HepG2 (cell line): ENCODE results near the gene MRPS35. TPM values are rescaled to one million over a fixed set of nuclear protein-coding genes. Genes with fewer than 3 reads are reported as not detected.

ENCODE experiments used
- ATAC-seq: fragments of 200-7000 bp; cut with Tn5 transposase; 3 replicates; pipeline ENCODE4 v1.9.1; 2020; ENCODE audit warnings: mild to moderate bottlenecking, moderate library complexity
- BruUV-seq: library from RNA; stranded (reverse); fragments of 400-500 nt; replicated peaks from 2 replicates; lab custom pipeline; 2021; lab: Mats Ljungman, UMichigan
- CTCF ChIA-PET: fragments of 300-600 bp; formaldehyde crosslinking; extraction: SDS; loops from one replicate; lab custom pipeline; 2021; ENCODE audit warnings: low total read pairs, inconsistent platforms, low intra/inter-chr PET ratio; lab: Yijun Ruan, JAX
- POLR2A ChIA-PET: fragments of 350-600 bp; sonication (Branson Sonifier 250); formaldehyde crosslinking; loops from one replicate; lab custom pipeline; 2020; ENCODE audit warnings: antibody characterized with exemption, inconsistent platforms; lab: Yijun Ruan, JAX
- DNase-seq: peaks from one replicate; pipeline ENCODE4 v3.0.0-alpha.2; 2015; ENCODE audit warnings: low spot score
- FAIRE-seq: peaks from 3 replicates; lab custom pipeline; 2011; peaks lifted over from hg19 to GRCh38; lab: Jason Lieb, UNC
- H2AFZ ChIP-seq: one replicate; pipeline ENCODE4 v1.6.1; 2011; ENCODE audit warnings: low read length, inconsistent platforms
- H3K27ac ChIP-seq: fragments of 300-600 bp; 3 replicates; pipeline ENCODE4 v1.8.0; 2011; ENCODE audit warnings: mixed run types, mild to moderate bottlenecking, mixed read lengths, low read length, inconsistent platforms; ENCODE audit not compliant: insufficient read depth; ENCODE audit errors: extremely low read length
- H3K27me3 ChIP-seq, 2 experiments: fragments of 200-600 bp in 1 of 2; 2 replicates in 1 of 2; 3 replicates in 1 of 2; pipeline versions ENCODE4 v1.6.0 to v1.8.0; 2011; ENCODE audit warnings: low read length in 2 of 2, mild to moderate bottlenecking in 2 of 2, moderate library complexity in 2 of 2, inconsistent platforms in 1 of 2; ENCODE audit not compliant: insufficient read depth in 2 of 2, control insufficient read depth in 1 of 2
- H3K36me3 ChIP-seq, 2 experiments: fragments of 200-600 bp in 1 of 2; replicated peaks in 1 of 2; 2 replicates in 1 of 2; 3 replicates in 1 of 2; pipeline versions ENCODE4 v1.5.1 to v1.8.0; 2011; ENCODE audit warnings: low read length in 2 of 2, inconsistent platforms in 1 of 2; ENCODE audit not compliant: insufficient read depth in 2 of 2, control insufficient read depth in 1 of 2
- H3K4me1 ChIP-seq: 2 replicates; pipeline ENCODE4 v1.5.1; 2012; ENCODE audit warnings: low read length, inconsistent platforms; ENCODE audit not compliant: insufficient read depth
- H3K4me2 ChIP-seq: 2 replicates; pipeline ENCODE4 v1.6.0; 2011; ENCODE audit warnings: low read depth, low read length, inconsistent platforms
- H3K4me3 ChIP-seq, 3 experiments: fragments of 200-600 bp in 1 of 3; sonication (generic), shearing (Covaris generic) in 1 of 3; replicated peaks in 1 of 3; 2 replicates each; pipeline ENCODE4 v1.5.1; 2011 to 2016; ENCODE audit warnings: low read length in 3 of 3, inconsistent platforms in 2 of 3, low read depth in 2 of 3, mild to moderate bottlenecking in 2 of 3, control low read depth in 1 of 3, mixed read lengths in 1 of 3; ENCODE audit not compliant: insufficient read depth in 1 of 3
- H3K79me2 ChIP-seq: one replicate; pipeline ENCODE4 v1.6.1; 2011; ENCODE audit warnings: low read length, inconsistent platforms; ENCODE audit not compliant: insufficient read depth
- H3K9ac ChIP-seq: 2 replicates; pipeline ENCODE4 v1.6.0; 2011; ENCODE audit warnings: mild to moderate bottlenecking, low read depth, low read length, inconsistent platforms; ENCODE audit not compliant: insufficient read depth
- H3K9me3 ChIP-seq: 2 replicates; pipeline ENCODE4 v1.5.1; 2012; ENCODE audit warnings: mild to moderate bottlenecking, low read length
- H4K20me1 ChIP-seq: 2 replicates; pipeline ENCODE4 v1.6.0; 2011; ENCODE audit warnings: inconsistent platforms, mild to moderate bottlenecking, low read length, moderate library complexity; ENCODE audit not compliant: insufficient read depth
- BCL6 ChIP-seq: IDR thresholded peaks from 2 replicates; pipeline ENCODE4 v1.6.1; 2016; ENCODE audit warnings: missing genetic modification reagents, missing compliant biosample characterization
- CCAR2 ChIP-seq: fragments of 200-400 bp; formaldehyde crosslinking; optimal IDR thresholded peaks from 2 replicates; pipeline ENCODE3; 2018; ENCODE audit warnings: low read depth, mild to moderate bottlenecking, low read length, moderate library complexity
- CENPT ChIP-seq: sonication (generic); formaldehyde crosslinking; IDR thresholded peaks from 2 replicates; pipeline ENCODE4 v1.8.0; 2022; ENCODE audit warnings: low read depth, mild to moderate bottlenecking, moderate library complexity, missing genetic modification reagents
- GATAD2A ChIP-seq: IDR thresholded peaks from 2 replicates; pipeline ENCODE4 v1.6.1; 2016
- HDAC6 ChIP-seq: fragments of 200-600 bp; sonication (generic); IDR thresholded peaks from 2 replicates; pipeline ENCODE4 v1.7.0; 2017; ENCODE audit warnings: mild to moderate bottlenecking, antibody characterized with exemption, low read length, low read depth
- KLF13 ChIP-seq: sonication (generic); formaldehyde crosslinking; IDR thresholded peaks from 2 replicates; pipeline ENCODE4 v1.4.0; 2020; ENCODE audit warnings: mild to moderate bottlenecking, missing genetic modification reagents
- MZF1 ChIP-seq: sonication (generic); formaldehyde crosslinking; IDR thresholded peaks from 2 replicates; pipeline ENCODE4 v1.8.1; 2023; ENCODE audit warnings: mild to moderate bottlenecking, missing genetic modification reagents, borderline replicate concordance
- NR2C2 ChIP-seq: sonication (generic); formaldehyde crosslinking; IDR thresholded peaks from 2 replicates; pipeline ENCODE4 v1.4.0; 2020; ENCODE audit warnings: missing genetic modification reagents, mild to moderate bottlenecking, moderate library complexity, borderline replicate concordance
- POLR2AphosphoS2 ChIP-seq: IDR thresholded peaks from 2 replicates; pipeline ENCODE4 v1.6.1; 2011; ENCODE audit warnings: low read depth, low read length, improper control_type of control experiment
- SMAD1 ChIP-seq: sonication (generic); formaldehyde crosslinking; IDR thresholded peaks from 2 replicates; pipeline ENCODE4 v1.4.0; 2020; ENCODE audit warnings: missing genetic modification reagents, low read depth, mild to moderate bottlenecking, borderline replicate concordance
- ZNF562 ChIP-seq: sonication (generic); formaldehyde crosslinking; IDR thresholded peaks from 2 replicates; pipeline ENCODE4 v1.8.0; 2022; ENCODE audit warnings: missing genetic modification reagents, borderline replicate concordance
- ZNF678 ChIP-seq: sonication (generic); formaldehyde crosslinking; IDR thresholded peaks from 2 replicates; pipeline ENCODE4 v1.4.0; 2020; ENCODE audit warnings: mild to moderate bottlenecking, missing genetic modification reagents
- ZNF850 ChIP-seq: sonication (generic); formaldehyde crosslinking; conservative IDR thresholded peaks from 2 replicates; pipeline ENCODE4 v1.9.0; 2021; ENCODE audit warnings: mild to moderate bottlenecking, missing genetic modification reagents
- WGBS: methylation state at CpG from one replicate; pipeline ENCODE4 v1.1.6; 2017; ENCODE audit warnings: low lambda C conversion rate; 5-methylcytosine and 5-hydroxymethylcytosine counted together
- in situ Hi-C: cut with HindIII; loops from 2 replicates; pipeline ENCODE4 v1.10.0; 2017; ENCODE audit warnings: low pct_unique_long_range_greater_than_20kb; ENCODE audit not compliant: extremely low pct_ligation_motif_present
- intact Hi-C: fragments of 100-400 bp; cut with micrococcal nuclease; formaldehyde crosslinking; loops from one replicate; pipeline ENCODE4 v1.10.0; 2022; ENCODE audit not compliant: unreplicated experiment
- polyA plus RNA-seq, 8 experiments: library from polyadenylated mRNA; depleted of rRNA in 3 of 8; stranded (reverse) in 7 of 8; unstranded in 1 of 8; fragments of >200 nt; fragmentation: Illumina TruSeq in 4 of 8; extraction: Trizol in 4 of 8; gene quantifications; 2 replicates each; pipeline versions ENCODE4 v1.2.1 to v1.2.3, GENCODE V29; 2011 to 2016; ENCODE audit warnings: low read depth in 4 of 8, missing spikeins in 1 of 8, mixed read lengths in 1 of 8; ENCODE audit not compliant: insufficient read depth in 1 of 8
- total RNA-seq, 5 experiments: library from RNA; depleted of rRNA; stranded (reverse); fragments of >200 nt; fragmentation: Illumina TruSeq; extraction: Trizol; gene quantifications; 2 replicates each; pipeline ENCODE4 v1.2.3, GENCODE V29; 2016; ENCODE audit warnings: low read depth in 1 of 5
- TF ChIP-seq, protein P1 (sequence below), 2 experiments: fragments of 450-650 bp in 1 of 2; sonication (generic) in 1 of 2; formaldehyde crosslinking in 1 of 2; IDR thresholded peaks; 2 replicates each; pipeline versions ENCODE4 v1.6.1 to v1.8.0; 2016 to 2022; ENCODE audit warnings: antibody characterized with exemption in 1 of 2, mild to moderate bottlenecking in 1 of 2, missing genetic modification reagents in 1 of 2
- TF ChIP-seq, protein P2 (sequence below): IDR thresholded peaks from 2 replicates; pipeline ENCODE4 v1.6.1; 2016; ENCODE audit warnings: low read depth

The MRPS35 gene
- total and polyA plus RNA-seq, 2 of the 13 experiments (the other 11 are each of a cell fraction or from before 2014, with no cell fraction given), result 63.4 to 104 TPM

DNA sequence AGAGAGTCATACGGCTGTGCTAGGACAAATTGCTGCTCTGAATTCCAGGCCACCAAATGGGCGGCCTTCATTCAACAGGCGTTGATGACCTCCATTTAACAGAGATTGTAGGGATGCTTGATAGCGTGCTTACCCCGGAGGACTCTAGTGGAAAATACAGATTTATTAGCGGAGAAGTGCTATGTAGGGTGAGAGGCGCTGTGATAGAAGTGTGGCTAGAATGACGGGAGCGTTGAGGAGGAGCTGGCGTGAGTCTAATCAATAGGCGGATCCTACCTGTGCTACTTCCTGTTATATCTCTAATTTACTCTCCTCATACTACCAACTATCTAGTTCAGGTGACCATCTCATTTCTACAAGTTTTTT is 668 bp downstream of the MRPS35 start:
- ATAC-seq (peak; percentile 44), FAIRE-seq (no peak), DNase-seq (no peak)
- WGBS, result 1% methylated on average over 9 of the region's 11 CpGs
- peaks cover 0 to 3% of the 10 kb centered on the region in 2 experiments; a peak in 1 of 5 replicates for H3K27me3 ChIP-seq
- H3K4me1 ChIP-seq, result peaks cover 38% of the 10 kb centered on the region
- H3K9me3 ChIP-seq, result no peaks in the 10 kb centered on the region
- POLR2A ChIA-PET, result interaction anchor here (1.0 kb wide), 1 partner anchor 14 kb away, joined by 4 read pairs; no protein-coding TSS in a partner anchor
- H3K27ac ChIP-seq, result peak overlapping the region; percentile 82
- H3K4me2 ChIP-seq, result peak overlapping the region; percentile 73
- peaks cover 11% of the 10 kb centered on the region for H4K20me1 ChIP-seq
- peaks cover 0 to 22% of the 10 kb centered on the region in 2 experiments; a peak in 3 of 5 replicates for H3K36me3 ChIP-seq
- peaks cover 39% of the 10 kb centered on the region for H3K79me2 ChIP-seq
- in situ Hi-C loops, result no loop called here
- no peak overlapping the region for H2AFZ ChIP-seq
- intact Hi-C loops, result loop anchor here (2.0 kb wide), 1 partner anchor 22 kb away; no protein-coding TSS in a partner anchor
- H3K9ac ChIP-seq, result peak overlapping the region; percentile 91
- BruUV-seq, result no TSS peak
- CTCF ChIA-PET, result no interaction called here
- peak overlapping the region; percentile 72 to 94 (median 90) for H3K4me3 ChIP-seq
- TF ChIP-seq ZNF850 (CRISPR knock-in tag) (0 out of 2 replicates have a peak, but pooled peaks have one; percentile 21), POLR2AphosphoS2 (no peak), SMAD1 (0 out of 2 replicates have a peak, but pooled peaks have one; percentile 6), HDAC6 (no peak), MZF1 (CRISPR knock-in tag) (no peak), ZNF678 (CRISPR knock-in tag) (0 out of 2 replicates have a peak, but pooled peaks have one; percentile 3), BCL6 (CRISPR knock-in tag) (no peak), KLF13 (0 out of 2 replicates have a peak, but pooled peaks have one; percentile 15), GATAD2A (CRISPR knock-in tag) (no peak), CENPT (CRISPR knock-in tag) (no peak), ZNF562 (CRISPR knock-in tag) (no peak), CCAR2 (no peak), NR2C2 (CRISPR knock-in tag) (no peak)
- TF ChIP-seq, protein P1, sequence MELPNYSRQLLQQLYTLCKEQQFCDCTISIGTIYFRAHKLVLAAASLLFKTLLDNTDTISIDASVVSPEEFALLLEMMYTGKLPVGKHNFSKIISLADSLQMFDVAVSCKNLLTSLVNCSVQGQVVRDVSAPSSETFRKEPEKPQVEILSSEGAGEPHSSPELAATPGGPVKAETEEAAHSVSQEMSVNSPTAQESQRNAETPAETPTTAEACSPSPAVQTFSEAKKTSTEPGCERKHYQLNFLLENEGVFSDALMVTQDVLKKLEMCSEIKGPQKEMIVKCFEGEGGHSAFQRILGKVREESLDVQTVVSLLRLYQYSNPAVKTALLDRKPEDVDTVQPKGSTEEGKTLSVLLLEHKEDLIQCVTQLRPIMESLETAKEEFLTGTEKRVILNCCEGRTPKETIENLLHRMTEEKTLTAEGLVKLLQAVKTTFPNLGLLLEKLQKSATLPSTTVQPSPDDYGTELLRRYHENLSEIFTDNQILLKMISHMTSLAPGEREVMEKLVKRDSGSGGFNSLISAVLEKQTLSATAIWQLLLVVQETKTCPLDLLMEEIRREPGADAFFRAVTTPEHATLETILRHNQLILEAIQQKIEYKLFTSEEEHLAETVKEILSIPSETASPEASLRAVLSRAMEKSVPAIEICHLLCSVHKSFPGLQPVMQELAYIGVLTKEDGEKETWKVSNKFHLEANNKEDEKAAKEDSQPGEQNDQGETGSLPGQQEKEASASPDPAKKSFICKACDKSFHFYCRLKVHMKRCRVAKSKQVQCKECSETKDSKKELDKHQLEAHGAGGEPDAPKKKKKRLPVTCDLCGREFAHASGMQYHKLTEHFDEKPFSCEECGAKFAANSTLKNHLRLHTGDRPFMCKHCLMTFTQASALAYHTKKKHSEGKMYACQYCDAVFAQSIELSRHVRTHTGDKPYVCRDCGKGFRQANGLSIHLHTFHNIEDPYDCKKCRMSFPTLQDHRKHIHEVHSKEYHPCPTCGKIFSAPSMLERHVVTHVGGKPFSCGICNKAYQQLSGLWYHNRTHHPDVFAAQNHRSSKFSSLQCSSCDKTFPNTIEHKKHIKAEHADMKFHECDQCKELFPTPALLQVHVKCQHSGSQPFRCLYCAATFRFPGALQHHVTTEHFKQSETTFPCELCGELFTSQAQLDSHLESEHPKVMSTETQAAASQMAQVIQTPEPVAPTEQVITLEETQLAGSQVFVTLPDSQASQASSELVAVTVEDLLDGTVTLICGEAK (IDR thresholded peaks at IDR 0.05), result no peak
- TF ChIP-seq, protein P1 (CRISPR knock-in tag; IDR thresholded peaks at IDR 0.05), result no peak
- TF ChIP-seq, protein P2, sequence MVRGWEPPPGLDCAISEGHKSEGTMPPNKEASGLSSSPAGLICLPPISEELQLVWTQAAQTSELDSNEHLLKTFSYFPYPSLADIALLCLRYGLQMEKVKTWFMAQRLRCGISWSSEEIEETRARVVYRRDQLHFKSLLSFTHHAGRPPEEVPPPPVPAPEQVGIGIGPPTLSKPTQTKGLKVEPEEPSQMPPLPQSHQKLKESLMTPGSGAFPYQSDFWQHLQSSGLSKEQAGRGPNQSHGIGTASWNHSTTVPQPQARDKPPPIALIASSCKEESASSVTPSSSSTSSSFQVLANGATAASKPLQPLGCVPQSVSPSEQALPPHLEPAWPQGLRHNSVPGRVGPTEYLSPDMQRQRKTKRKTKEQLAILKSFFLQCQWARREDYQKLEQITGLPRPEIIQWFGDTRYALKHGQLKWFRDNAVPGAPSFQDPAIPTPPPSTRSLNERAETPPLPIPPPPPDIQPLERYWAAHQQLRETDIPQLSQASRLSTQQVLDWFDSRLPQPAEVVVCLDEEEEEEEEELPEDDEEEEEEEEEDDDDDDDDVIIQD (CRISPR knock-in tag), result no peak
